HepG2 (cell line): ENCODE results near the gene POFUT1. TPM values are rescaled to one million over a fixed set of nuclear protein-coding genes. Genes with fewer than 3 reads are reported as not detected.

Experiments
- ATAC-seq: fragments of 200-7000 bp; cut with Tn5 transposase; 3 replicates; pipeline ENCODE4 v1.9.1; 2020; ENCODE audit warnings: mild to moderate bottlenecking, moderate library complexity
- BruUV-seq: library from RNA; stranded (reverse); fragments of 400-500 nt; replicated peaks from 2 replicates; lab custom pipeline; 2021; lab: Mats Ljungman, UMichigan
- CTCF ChIA-PET: fragments of 300-600 bp; formaldehyde crosslinking; extraction: SDS; loops from one replicate; lab custom pipeline; 2021; ENCODE audit warnings: low total read pairs, inconsistent platforms, low intra/inter-chr PET ratio; lab: Yijun Ruan, JAX
- POLR2A ChIA-PET: fragments of 350-600 bp; sonication (Branson Sonifier 250); formaldehyde crosslinking; loops from one replicate; lab custom pipeline; 2020; ENCODE audit warnings: antibody characterized with exemption, inconsistent platforms; lab: Yijun Ruan, JAX
- DNase-seq: peaks from one replicate; pipeline ENCODE4 v3.0.0-alpha.2; 2015; ENCODE audit warnings: low spot score
- FAIRE-seq: peaks from 3 replicates; lab custom pipeline; 2011; peaks lifted over from hg19 to GRCh38; lab: Jason Lieb, UNC
- H2AFZ ChIP-seq: one replicate; pipeline ENCODE4 v1.6.1; 2011; ENCODE audit warnings: low read length, inconsistent platforms
- H3K27ac ChIP-seq: fragments of 300-600 bp; 3 replicates; pipeline ENCODE4 v1.8.0; 2011; ENCODE audit warnings: mixed run types, mild to moderate bottlenecking, mixed read lengths, low read length, inconsistent platforms; ENCODE audit not compliant: insufficient read depth; ENCODE audit errors: extremely low read length
- H3K27me3 ChIP-seq, 2 experiments: fragments of 200-600 bp in 1 of 2; 2 replicates in 1 of 2; 3 replicates in 1 of 2; pipeline versions ENCODE4 v1.6.0 to v1.8.0; 2011; ENCODE audit warnings: low read length in 2 of 2, mild to moderate bottlenecking in 2 of 2, moderate library complexity in 2 of 2, inconsistent platforms in 1 of 2; ENCODE audit not compliant: insufficient read depth in 2 of 2, control insufficient read depth in 1 of 2
- H3K36me3 ChIP-seq, 2 experiments: fragments of 200-600 bp in 1 of 2; replicated peaks in 1 of 2; 2 replicates in 1 of 2; 3 replicates in 1 of 2; pipeline versions ENCODE4 v1.5.1 to v1.8.0; 2011; ENCODE audit warnings: low read length in 2 of 2, inconsistent platforms in 1 of 2; ENCODE audit not compliant: insufficient read depth in 2 of 2, control insufficient read depth in 1 of 2
- H3K4me1 ChIP-seq: 2 replicates; pipeline ENCODE4 v1.5.1; 2012; ENCODE audit warnings: low read length, inconsistent platforms; ENCODE audit not compliant: insufficient read depth
- H3K4me2 ChIP-seq: 2 replicates; pipeline ENCODE4 v1.6.0; 2011; ENCODE audit warnings: low read depth, low read length, inconsistent platforms
- H3K4me3 ChIP-seq, 3 experiments: fragments of 200-600 bp in 1 of 3; sonication (generic), shearing (Covaris generic) in 1 of 3; replicated peaks in 1 of 3; 2 replicates each; pipeline ENCODE4 v1.5.1; 2011 to 2016; ENCODE audit warnings: low read length in 3 of 3, inconsistent platforms in 2 of 3, low read depth in 2 of 3, mild to moderate bottlenecking in 2 of 3, control low read depth in 1 of 3, mixed read lengths in 1 of 3; ENCODE audit not compliant: insufficient read depth in 1 of 3
- H3K79me2 ChIP-seq: one replicate; pipeline ENCODE4 v1.6.1; 2011; ENCODE audit warnings: low read length, inconsistent platforms; ENCODE audit not compliant: insufficient read depth
- H3K9ac ChIP-seq: 2 replicates; pipeline ENCODE4 v1.6.0; 2011; ENCODE audit warnings: mild to moderate bottlenecking, low read depth, low read length, inconsistent platforms; ENCODE audit not compliant: insufficient read depth
- H3K9me3 ChIP-seq: 2 replicates; pipeline ENCODE4 v1.5.1; 2012; ENCODE audit warnings: mild to moderate bottlenecking, low read length
- H4K20me1 ChIP-seq: 2 replicates; pipeline ENCODE4 v1.6.0; 2011; ENCODE audit warnings: inconsistent platforms, mild to moderate bottlenecking, low read length, moderate library complexity; ENCODE audit not compliant: insufficient read depth
- DZIP1 ChIP-seq: sonication (generic); formaldehyde crosslinking; IDR thresholded peaks from 2 replicates; pipeline ENCODE4 v1.5.0; 2020; ENCODE audit warnings: mild to moderate bottlenecking, missing genetic modification reagents
- HIC2 ChIP-seq: sonication (generic); formaldehyde crosslinking; IDR thresholded peaks from 2 replicates; pipeline ENCODE4 v1.9.0; 2022; ENCODE audit warnings: low read depth, missing genetic modification reagents
- HOXA7 ChIP-seq: sonication (generic); formaldehyde crosslinking; IDR thresholded peaks from 2 replicates; pipeline ENCODE4 v1.8.1; 2022; ENCODE audit warnings: mild to moderate bottlenecking, missing genetic modification reagents, moderate library complexity
- MAFK ChIP-seq, 2 experiments: IDR thresholded peaks in 1 of 2; conservative IDR thresholded peaks in 1 of 2; 2 replicates each; pipeline ENCODE4 v1.6.1; 2011; ENCODE audit warnings: improper control_type of control experiment in 2 of 2, low read length in 2 of 2
- MXI1 ChIP-seq: IDR thresholded peaks from 3 replicates; pipeline ENCODE4 v1.6.1; 2012; ENCODE audit warnings: low read depth, low read length, inconsistent platforms, borderline replicate concordance
- PHF8 ChIP-seq: sonication (generic); formaldehyde crosslinking; IDR thresholded peaks from 2 replicates; pipeline ENCODE4 v1.5.0; 2020; ENCODE audit warnings: missing genetic modification reagents
- SALL2 ChIP-seq: sonication (generic); formaldehyde crosslinking; IDR thresholded peaks from 2 replicates; pipeline ENCODE4 v1.8.1; 2023; ENCODE audit warnings: mild to moderate bottlenecking, missing genetic modification reagents, inconsistent platforms
- SPEN ChIP-seq: sonication (generic); formaldehyde crosslinking; IDR thresholded peaks from 2 replicates; pipeline ENCODE4 v1.5.1; 2020; ENCODE audit warnings: low read depth, mild to moderate bottlenecking, missing genetic modification reagents
- STAT5B ChIP-seq: sonication (generic); formaldehyde crosslinking; IDR thresholded peaks from 2 replicates; pipeline ENCODE4 v1.4.0; 2020; ENCODE audit warnings: missing genetic modification reagents
- ZBTB38 ChIP-seq: sonication (generic); formaldehyde crosslinking; IDR thresholded peaks from 2 replicates; pipeline ENCODE4 v1.5.1; 2020; ENCODE audit warnings: mild to moderate bottlenecking, missing genetic modification reagents
- ZNF33A ChIP-seq: sonication (generic); formaldehyde crosslinking; IDR thresholded peaks from 2 replicates; pipeline ENCODE4 v1.5.1; 2020; ENCODE audit warnings: missing genetic modification reagents, mild to moderate bottlenecking, moderate library complexity, borderline replicate concordance
- ZNF441 ChIP-seq: sonication (generic); formaldehyde crosslinking; IDR thresholded peaks from 2 replicates; pipeline ENCODE4 v1.7.0; 2021; ENCODE audit warnings: missing genetic modification reagents, borderline replicate concordance
- ZNF710 ChIP-seq: sonication (generic); formaldehyde crosslinking; IDR thresholded peaks from 2 replicates; pipeline ENCODE4 v1.5.0; 2020; ENCODE audit warnings: mild to moderate bottlenecking, missing genetic modification reagents, borderline replicate concordance
- WGBS: methylation state at CpG from one replicate; pipeline ENCODE4 v1.1.6; 2017; ENCODE audit warnings: low lambda C conversion rate; 5-methylcytosine and 5-hydroxymethylcytosine counted together
- in situ Hi-C: cut with HindIII; loops from 2 replicates; pipeline ENCODE4 v1.10.0; 2017; ENCODE audit warnings: low pct_unique_long_range_greater_than_20kb; ENCODE audit not compliant: extremely low pct_ligation_motif_present
- intact Hi-C: fragments of 100-400 bp; cut with micrococcal nuclease; formaldehyde crosslinking; loops from one replicate; pipeline ENCODE4 v1.10.0; 2022; ENCODE audit not compliant: unreplicated experiment
- polyA plus RNA-seq, 8 experiments: library from polyadenylated mRNA; depleted of rRNA in 3 of 8; stranded (reverse) in 7 of 8; unstranded in 1 of 8; fragments of >200 nt; fragmentation: Illumina TruSeq in 4 of 8; extraction: Trizol in 4 of 8; gene quantifications; 2 replicates each; pipeline versions ENCODE4 v1.2.1 to v1.2.3, GENCODE V29; 2011 to 2016; ENCODE audit warnings: low read depth in 4 of 8, missing spikeins in 1 of 8, mixed read lengths in 1 of 8; ENCODE audit not compliant: insufficient read depth in 1 of 8
- total RNA-seq, 5 experiments: library from RNA; depleted of rRNA; stranded (reverse); fragments of >200 nt; fragmentation: Illumina TruSeq; extraction: Trizol; gene quantifications; 2 replicates each; pipeline ENCODE4 v1.2.3, GENCODE V29; 2016; ENCODE audit warnings: low read depth in 1 of 5
- TF ChIP-seq, protein P1 (sequence below): sonication (generic); formaldehyde crosslinking; conservative IDR thresholded peaks from 2 replicates; pipeline ENCODE4 v1.4.0; 2020; ENCODE audit warnings: missing genetic modification reagents
- TF ChIP-seq, protein P2 (sequence below): sonication (generic); formaldehyde crosslinking; IDR thresholded peaks from 2 replicates; pipeline ENCODE4 v1.4.0; 2020; ENCODE audit warnings: missing genetic modification reagents; ENCODE audit errors: not compliant biosample characterization

The POFUT1 gene
- total and polyA plus RNA-seq, 2 of the 13 experiments (the other 11 are each of a cell fraction or from before 2014, with no cell fraction given), result 35.5 to 58.3 TPM

DNA sequence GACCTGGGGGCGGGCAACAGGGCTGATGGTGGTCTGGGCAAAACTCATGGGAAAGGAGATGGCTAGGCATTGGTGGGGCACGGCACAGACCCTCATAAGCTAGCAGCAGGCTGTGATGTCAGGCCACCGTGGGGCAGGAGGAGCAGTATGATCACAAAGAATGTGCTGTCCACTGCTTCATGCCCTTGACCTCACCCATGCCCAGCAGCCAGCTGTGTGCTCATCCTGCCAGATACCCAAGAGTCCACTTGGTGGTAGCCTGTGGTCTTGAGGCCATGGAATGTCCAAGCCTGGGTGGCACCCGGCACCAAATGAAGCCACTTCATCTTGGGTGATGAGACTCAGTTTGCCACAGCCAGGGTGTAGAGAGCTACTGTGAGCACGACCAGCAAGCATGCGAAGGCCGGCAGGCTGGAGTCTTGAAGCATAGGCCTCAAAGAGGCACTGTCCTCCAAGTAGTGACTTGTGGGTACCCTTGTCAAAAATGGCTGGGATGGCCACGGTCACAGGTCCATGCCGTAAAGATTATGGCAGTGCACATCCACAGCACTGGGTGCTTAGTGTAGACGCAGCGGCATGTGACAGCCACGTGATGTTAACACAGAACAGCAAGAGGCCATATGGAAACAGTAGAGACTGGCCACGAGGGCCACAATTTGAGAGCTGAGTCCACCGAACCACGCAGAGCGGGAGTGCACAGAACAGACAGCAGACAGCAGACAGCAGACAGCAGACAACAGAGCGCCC is 19.1 kb upstream of the POFUT1 start:
- Histone ChIP-seq H3K9ac (no peak overlapping the region), H3K27ac (no peak overlapping the region), H3K4me2 (no peak overlapping the region), H3K9me3 (no peaks in the 10 kb centered on the region), H3K4me3 (no peak overlapping the region), H3K79me2 (no peaks in the 10 kb centered on the region), H3K4me1 (peaks cover 17% of the 10 kb centered on the region), H3K27me3 (no peaks in the 10 kb centered on the region), H2AFZ (no peak overlapping the region), H3K36me3 (peaks cover 2 to 7% of the 10 kb centered on the region in 2 experiments; a peak in 3 of 5 replicates), H4K20me1 (no peaks in the 10 kb centered on the region)
- POLR2A ChIA-PET, result no interaction called here
- 91% methylated on average over 17 of the region's 17 CpGs for WGBS
- ATAC-seq (peak; percentile 25), FAIRE-seq (no peak), DNase-seq (no peak)
- CTCF ChIA-PET, result no interaction called here
- in situ Hi-C loops, result no loop called here
- intact Hi-C loops, result no loop called here
- no TSS peak for BruUV-seq
- TF ChIP-seq, protein P1, sequence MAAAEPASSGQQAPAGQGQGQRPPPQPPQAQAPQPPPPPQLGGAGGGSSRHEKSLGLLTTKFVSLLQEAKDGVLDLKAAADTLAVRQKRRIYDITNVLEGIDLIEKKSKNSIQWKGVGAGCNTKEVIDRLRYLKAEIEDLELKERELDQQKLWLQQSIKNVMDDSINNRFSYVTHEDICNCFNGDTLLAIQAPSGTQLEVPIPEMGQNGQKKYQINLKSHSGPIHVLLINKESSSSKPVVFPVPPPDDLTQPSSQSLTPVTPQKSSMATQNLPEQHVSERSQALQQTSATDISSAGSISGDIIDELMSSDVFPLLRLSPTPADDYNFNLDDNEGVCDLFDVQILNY (CRISPR knock-in tag), result no peak
- no peak for TF ChIP-seq ZNF441 (CRISPR knock-in tag)
- TF ChIP-seq DZIP1 (CRISPR knock-in tag), result no peak
- TF ChIP-seq STAT5B (CRISPR knock-in tag), result no peak
- TF ChIP-seq HOXA7, result no peak
- no peak for TF ChIP-seq ZNF33A
- 0 out of 3 replicates have a peak, but pooled peaks have one; percentile 2 for TF ChIP-seq MXI1
- TF ChIP-seq, protein P2, sequence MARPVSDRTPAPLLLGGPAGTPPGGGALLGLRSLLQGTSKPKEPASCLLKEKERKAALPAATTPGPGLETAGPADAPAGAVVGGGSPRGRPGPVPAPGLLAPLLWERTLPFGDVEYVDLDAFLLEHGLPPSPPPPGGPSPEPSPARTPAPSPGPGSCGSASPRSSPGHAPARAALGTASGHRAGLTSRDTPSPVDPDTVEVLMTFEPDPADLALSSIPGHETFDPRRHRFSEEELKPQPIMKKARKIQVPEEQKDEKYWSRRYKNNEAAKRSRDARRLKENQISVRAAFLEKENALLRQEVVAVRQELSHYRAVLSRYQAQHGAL (CRISPR knock-in tag), result no peak
- TF ChIP-seq ZNF710, result no peak
- TF ChIP-seq HIC2 (CRISPR knock-in tag), result peak; percentile 64; the same call in 1 of the 2 replicates
- no peak for TF ChIP-seq MAFK (conservative IDR thresholded peaks at IDR 0.05 in 1 of 2, IDR thresholded peaks at IDR 0.05 in 1 of 2; ENCODE audit: low read length in 2 of 2)
- TF ChIP-seq SPEN (CRISPR knock-in tag), result 0 out of 2 replicates have a peak, but pooled peaks have one; percentile 52
- peak; percentile 85 for TF ChIP-seq ZBTB38
- TF ChIP-seq PHF8, result no peak
- no peak for TF ChIP-seq SALL2 (CRISPR knock-in tag)
